Testis (tissue), 2 donors: ENCODE data around the gene KDM6A.

Source experiments
- POLR2A ChIP-seq: fragments of 450-650 bp; IDR thresholded peaks from one replicate; pipeline ENCODE4 v1.6.1; 2017; ENCODE audit warnings: antibody characterized with exemption, mild to moderate bottlenecking, moderate library complexity
- TF ChIP-seq, protein P1 (sequence below), 3 experiments: fragments of 450-650 bp in 2 of 3; fragments of 200-600 bp in 1 of 3; sonication (generic) in 1 of 3; IDR thresholded peaks; one replicate each; pipeline ENCODE4 v1.5.1; 2016 to 2019; ENCODE audit warnings: antibody characterized with exemption in 3 of 3, mild to moderate bottlenecking in 2 of 3, moderate library complexity in 1 of 3

DNA sequence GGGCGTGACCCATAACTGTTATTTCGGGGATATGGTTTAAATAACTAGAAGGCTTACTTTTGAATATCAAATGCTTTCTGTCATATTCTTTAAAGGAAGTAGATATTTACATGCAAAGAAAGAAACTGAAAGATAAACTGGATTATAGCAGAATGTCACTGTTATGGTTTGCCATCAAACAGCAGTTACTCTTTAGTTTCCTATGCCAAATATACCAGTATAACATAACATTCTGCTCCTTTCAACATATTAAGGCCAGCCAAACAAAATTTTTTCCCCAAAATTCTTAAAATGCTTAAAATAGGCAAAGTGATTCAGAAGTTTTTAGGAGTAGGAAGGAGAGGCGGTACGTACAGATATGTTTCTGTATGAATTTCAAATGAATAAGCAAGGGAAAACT lies 27.0 kb downstream of the KDM6A start:
- TF ChIP-seq, protein P1, sequence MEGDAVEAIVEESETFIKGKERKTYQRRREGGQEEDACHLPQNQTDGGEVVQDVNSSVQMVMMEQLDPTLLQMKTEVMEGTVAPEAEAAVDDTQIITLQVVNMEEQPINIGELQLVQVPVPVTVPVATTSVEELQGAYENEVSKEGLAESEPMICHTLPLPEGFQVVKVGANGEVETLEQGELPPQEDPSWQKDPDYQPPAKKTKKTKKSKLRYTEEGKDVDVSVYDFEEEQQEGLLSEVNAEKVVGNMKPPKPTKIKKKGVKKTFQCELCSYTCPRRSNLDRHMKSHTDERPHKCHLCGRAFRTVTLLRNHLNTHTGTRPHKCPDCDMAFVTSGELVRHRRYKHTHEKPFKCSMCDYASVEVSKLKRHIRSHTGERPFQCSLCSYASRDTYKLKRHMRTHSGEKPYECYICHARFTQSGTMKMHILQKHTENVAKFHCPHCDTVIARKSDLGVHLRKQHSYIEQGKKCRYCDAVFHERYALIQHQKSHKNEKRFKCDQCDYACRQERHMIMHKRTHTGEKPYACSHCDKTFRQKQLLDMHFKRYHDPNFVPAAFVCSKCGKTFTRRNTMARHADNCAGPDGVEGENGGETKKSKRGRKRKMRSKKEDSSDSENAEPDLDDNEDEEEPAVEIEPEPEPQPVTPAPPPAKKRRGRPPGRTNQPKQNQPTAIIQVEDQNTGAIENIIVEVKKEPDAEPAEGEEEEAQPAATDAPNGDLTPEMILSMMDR (IDR thresholded peaks at IDR 0.05), result no peak
- TF ChIP-seq POLR2A, result no peak
